Thoracic aorta (tissue), 2 donors: ENCODE data around the gene VARS1. TPM values are rescaled to one million over a fixed set of nuclear protein-coding genes. Genes with fewer than 3 reads are reported as not detected.
A peak's percentile ranks its signal among the peaks of the same experiment; 100 is the strongest.
"Not testable (repeated sequence)": the region's sequence is repeated elsewhere in the genome, so short reads cannot be mapped to it uniquely, and the experiment has no call there.

ENCODE experiments used
- ATAC-seq: fragments of 150-250 bp; one replicate; pipeline ENCODE4 v1.8.0; 2017; ENCODE audit warnings: low read depth; ENCODE audit not compliant: insufficient number of reproducible peaks, low FRiP score
- DNase-seq: peaks from one replicate; pipeline ENCODE4 v3.0.0-alpha.2; 2020; ENCODE audit warnings: low spot score
- H3K27ac ChIP-seq, 2 donors: fragments of 200-600 bp; sonication (generic); 1 replicate in 1 of 2; 2 replicates in 1 of 2; pipeline ENCODE4 v1.5.1; 2016; ENCODE audit warnings: mild to moderate bottlenecking in 2 of 2, moderate library complexity in 2 of 2
- H3K27me3 ChIP-seq: fragments of 200-600 bp; sonication (generic); replicated peaks from 2 replicates; pipeline ENCODE4 v1.6.0; 2016; ENCODE audit warnings: mild to moderate bottlenecking; ENCODE audit not compliant: insufficient read depth
- H3K36me3 ChIP-seq: fragments of 200-600 bp; sonication (generic); one replicate; pipeline ENCODE4 v1.5.1; 2016
- H3K4me1 ChIP-seq, 2 donors: fragments of 200-600 bp; sonication (generic); 1 replicate in 1 of 2; 2 replicates in 1 of 2; pipeline versions ENCODE4 v1.5.1 to v1.6.0; 2016; ENCODE audit warnings: low read depth in 2 of 2, mild to moderate bottlenecking in 1 of 2; ENCODE audit not compliant: control insufficient read depth in 1 of 2
- H3K4me3 ChIP-seq: fragments of 200-600 bp; sonication (generic); 2 replicates; pipeline ENCODE4 v1.5.1; 2016; ENCODE audit warnings: mild to moderate bottlenecking
- H3K9me3 ChIP-seq: fragments of 200-600 bp; sonication (generic); 2 replicates; pipeline ENCODE4 v1.5.1; 2016
- total RNA-seq, 2 donors: library from RNA; depleted of rRNA; stranded (reverse); fragments of >200 nt; gene quantifications; one replicate each; pipeline versions ENCODE4 v1.1.0 to v1.2.3, GENCODE V29; 2016
- TF ChIP-seq, protein P1 (sequence below): fragments of 200-600 bp; sonication (generic); IDR thresholded peaks from one replicate; pipeline ENCODE4 v1.5.1; 2019; ENCODE audit warnings: antibody characterized with exemption

Gene VARS1
- total RNA-seq, 2 donors from 2014 or later: 24.8 to 46.8 TPM

DNA sequence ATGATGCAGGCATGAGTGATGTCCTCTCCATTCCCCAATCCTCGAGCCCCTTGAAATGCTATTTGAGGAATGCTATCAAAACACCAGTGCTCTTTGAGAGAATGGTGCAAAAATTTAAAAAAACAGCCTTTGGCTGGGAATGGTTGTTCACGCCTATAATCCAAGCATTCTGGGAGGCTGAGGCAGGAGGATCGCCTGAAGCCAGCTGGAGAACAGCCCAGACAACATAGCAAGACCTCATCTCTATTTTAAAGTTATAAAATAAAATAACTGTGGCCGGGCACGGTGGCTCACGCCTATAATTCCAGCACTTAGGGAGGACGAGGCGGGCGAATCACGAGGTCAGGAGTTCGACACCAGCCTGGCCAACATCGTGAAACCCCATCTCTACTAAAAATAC lies 4.2 kb upstream of the VARS1 start:
- peak overlapping the region; percentile 87 to 89 for H3K27ac ChIP-seq
- H3K4me3 ChIP-seq: no peak overlapping the region
- DNase-seq: no peak
- ATAC-seq: peak; percentile 39
- no peaks in the 10 kb centered on the region for H3K9me3 ChIP-seq
- H3K27me3 ChIP-seq: no peaks in the 10 kb centered on the region
- H3K4me1 ChIP-seq: peaks cover 15 to 18% of the 10 kb centered on the region in 2 donors
- TF ChIP-seq, protein P1, sequence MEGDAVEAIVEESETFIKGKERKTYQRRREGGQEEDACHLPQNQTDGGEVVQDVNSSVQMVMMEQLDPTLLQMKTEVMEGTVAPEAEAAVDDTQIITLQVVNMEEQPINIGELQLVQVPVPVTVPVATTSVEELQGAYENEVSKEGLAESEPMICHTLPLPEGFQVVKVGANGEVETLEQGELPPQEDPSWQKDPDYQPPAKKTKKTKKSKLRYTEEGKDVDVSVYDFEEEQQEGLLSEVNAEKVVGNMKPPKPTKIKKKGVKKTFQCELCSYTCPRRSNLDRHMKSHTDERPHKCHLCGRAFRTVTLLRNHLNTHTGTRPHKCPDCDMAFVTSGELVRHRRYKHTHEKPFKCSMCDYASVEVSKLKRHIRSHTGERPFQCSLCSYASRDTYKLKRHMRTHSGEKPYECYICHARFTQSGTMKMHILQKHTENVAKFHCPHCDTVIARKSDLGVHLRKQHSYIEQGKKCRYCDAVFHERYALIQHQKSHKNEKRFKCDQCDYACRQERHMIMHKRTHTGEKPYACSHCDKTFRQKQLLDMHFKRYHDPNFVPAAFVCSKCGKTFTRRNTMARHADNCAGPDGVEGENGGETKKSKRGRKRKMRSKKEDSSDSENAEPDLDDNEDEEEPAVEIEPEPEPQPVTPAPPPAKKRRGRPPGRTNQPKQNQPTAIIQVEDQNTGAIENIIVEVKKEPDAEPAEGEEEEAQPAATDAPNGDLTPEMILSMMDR: no peak
- no peaks in the 10 kb centered on the region for H3K36me3 ChIP-seq

DNA sequence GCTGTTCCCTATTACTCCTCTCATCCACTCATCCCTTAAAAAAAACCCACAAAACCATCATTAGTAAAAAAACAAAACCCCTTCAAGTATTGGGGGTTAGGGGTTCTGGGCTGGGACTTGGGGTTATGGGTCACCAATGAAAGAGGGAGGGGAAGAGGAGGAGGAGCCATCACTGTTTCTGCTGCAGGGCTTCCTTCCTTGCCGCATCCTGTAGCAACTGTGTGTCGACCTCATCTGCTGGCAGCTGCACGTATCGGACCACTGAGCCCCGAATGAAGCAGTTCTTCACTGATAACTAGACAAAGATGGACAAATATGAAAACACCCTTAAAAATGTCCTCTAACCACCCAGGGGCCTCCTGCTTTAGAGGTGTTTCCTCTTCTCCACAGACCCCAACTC lies 2.0 kb upstream of the VARS1 start:
- H3K27ac ChIP-seq: peak overlapping the region in 1 of 2 donors; percentile 98
- ATAC-seq: no peak
- no peak overlapping the region for H3K4me3 ChIP-seq
- H3K9me3 ChIP-seq: no peaks in the 10 kb centered on the region
- no peaks in the 10 kb centered on the region for H3K27me3 ChIP-seq
- no peak for DNase-seq
- TF ChIP-seq, protein P1: no peak
- peaks cover 23 to 28% of the 10 kb centered on the region in 2 donors for H3K4me1 ChIP-seq
- H3K36me3 ChIP-seq: no peaks in the 10 kb centered on the region

DNA sequence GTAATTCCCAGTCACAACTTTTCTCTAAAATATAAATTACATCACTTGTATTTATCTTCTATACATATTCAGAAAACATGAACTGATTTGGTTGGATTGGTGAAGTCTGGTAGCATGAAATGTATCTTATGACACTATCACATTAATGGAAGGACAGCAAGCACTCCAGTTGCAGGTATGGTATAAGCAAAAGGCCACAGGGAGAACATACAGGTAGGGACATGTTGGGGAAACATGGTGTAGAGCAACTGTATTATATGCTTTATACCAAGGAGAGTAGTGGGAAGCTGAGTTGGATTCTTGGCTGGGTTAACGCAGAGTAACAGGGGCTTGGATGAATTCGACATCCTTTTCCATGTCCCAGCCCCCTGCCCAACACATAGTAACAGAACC lies 1.4 kb upstream of the VARS1 start:
- no peak overlapping the region for H3K4me3 ChIP-seq
- ATAC-seq (no peak), DNase-seq (no peak)
- H3K27me3 ChIP-seq: no peaks in the 10 kb centered on the region
- H3K9me3 ChIP-seq: no peaks in the 10 kb centered on the region
- H3K36me3 ChIP-seq: no peaks in the 10 kb centered on the region
- H3K27ac ChIP-seq: peak overlapping the region; percentile 14 to 98
- H3K4me1 ChIP-seq: peaks cover 23 to 28% of the 10 kb centered on the region in 2 donors
- TF ChIP-seq, protein P1: no peak

DNA sequence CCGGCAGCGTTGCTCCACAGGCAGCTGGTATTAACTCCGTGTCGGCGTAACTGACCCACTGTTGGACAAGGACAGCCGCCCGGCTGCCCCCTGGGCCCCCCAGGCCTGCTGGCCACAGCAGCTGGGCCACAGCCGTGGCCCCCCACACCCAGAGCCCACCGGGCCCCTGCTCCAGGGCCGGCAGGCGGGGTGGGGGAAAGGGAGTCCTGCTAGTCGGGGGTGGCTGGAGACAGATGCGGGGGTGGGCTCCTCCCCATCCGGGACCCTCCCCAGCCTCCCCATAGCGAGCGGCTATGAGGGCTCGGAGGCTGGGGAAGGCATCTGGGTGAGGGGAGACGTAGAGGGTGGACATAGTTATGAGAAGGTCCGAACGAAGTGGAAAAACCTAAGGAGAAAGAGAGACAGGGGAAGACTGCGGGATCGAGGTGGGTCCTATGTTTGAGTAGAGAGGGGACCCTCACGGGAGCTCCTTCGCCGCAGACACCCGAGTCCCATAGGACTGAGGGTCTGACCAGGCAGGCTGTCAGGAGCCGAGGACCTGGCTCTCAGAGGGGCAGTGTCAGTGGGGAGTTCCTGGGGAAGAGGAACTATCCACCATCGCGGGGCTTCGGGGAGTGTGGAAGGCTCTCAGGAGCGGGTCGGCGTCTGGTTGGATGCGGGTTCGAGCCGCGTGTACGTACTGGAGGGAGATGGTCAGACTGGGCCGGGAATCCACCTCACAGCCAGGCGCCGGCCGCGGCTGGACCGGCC lies 511 bp downstream of the VARS1 start:
- DNase-seq: no peak
- Histone ChIP-seq H3K4me1 (peaks cover 20 to 26% of the 10 kb centered on the region in 2 donors), H3K27me3 (no peaks in the 10 kb centered on the region), H3K27ac (peak overlapping the region; percentile 90 to 98), H3K9me3 (no peaks in the 10 kb centered on the region), H3K4me3 (peak overlapping the region; percentile 93), H3K36me3 (peaks cover 4% of the 10 kb centered on the region)
- TF ChIP-seq, protein P1: no peak
- no peak for ATAC-seq

DNA sequence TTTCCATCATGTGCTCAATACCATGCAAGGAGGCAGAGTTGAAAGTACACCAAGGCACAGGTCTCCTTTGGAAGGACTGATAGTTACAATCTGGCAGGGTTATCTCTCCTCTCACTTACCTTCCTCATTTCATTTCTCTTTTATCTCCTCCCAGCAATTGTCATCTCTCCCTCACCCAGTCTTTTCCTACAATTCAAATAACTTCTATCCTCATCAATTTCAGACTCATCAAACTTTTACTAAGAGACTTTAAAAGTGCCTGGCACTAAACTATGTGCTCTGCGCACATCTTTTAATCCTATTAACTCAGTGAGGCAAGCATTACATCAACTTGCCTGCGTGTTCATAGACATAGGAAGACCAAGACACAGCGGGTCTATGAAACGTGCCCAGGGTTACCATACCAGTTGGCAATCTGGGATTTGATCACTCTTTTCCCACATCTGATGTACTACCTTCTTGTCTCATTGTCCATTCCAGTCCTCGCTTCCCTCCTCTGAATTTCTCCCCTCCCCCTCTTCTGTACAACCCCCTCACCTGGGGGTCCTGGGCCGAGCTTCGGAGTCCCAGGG lies 1.2 kb downstream of the VARS1 start:
- H3K9me3 ChIP-seq: no peaks in the 10 kb centered on the region
- H3K36me3 ChIP-seq: peaks cover 4% of the 10 kb centered on the region
- H3K4me1 ChIP-seq: peaks cover 14 to 20% of the 10 kb centered on the region in 2 donors
- DNase-seq: no peak
- no peaks in the 10 kb centered on the region for H3K27me3 ChIP-seq
- TF ChIP-seq, protein P1: no peak
- no peak for ATAC-seq
- peak overlapping the region; percentile 90 to 98 for H3K27ac ChIP-seq
- peak overlapping the region; percentile 93 for H3K4me3 ChIP-seq

DNA sequence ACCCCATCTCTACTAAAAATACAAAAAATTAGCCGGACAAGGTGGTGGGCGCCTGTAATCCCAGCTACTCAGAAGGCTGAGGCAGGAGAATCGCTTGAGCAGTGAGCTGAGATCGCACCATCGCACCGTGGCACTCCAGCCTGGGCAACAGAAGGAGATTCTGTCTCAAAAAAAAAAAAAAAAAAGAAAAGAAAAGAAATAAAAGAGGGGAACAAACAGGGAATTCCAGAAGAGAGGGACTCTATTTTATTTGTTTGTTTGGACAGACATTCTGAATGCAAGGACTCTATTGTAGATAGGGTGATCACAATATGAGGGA lies 1.7 kb downstream of the VARS1 start:
- not testable (repeated sequence) for DNase-seq, H3K27me3 ChIP-seq, H3K36me3 ChIP-seq, H3K27ac ChIP-seq, ATAC-seq, H3K9me3 ChIP-seq
- peak overlapping the region; percentile 93 for H3K4me3 ChIP-seq
- H3K4me1 ChIP-seq: peaks cover 14 to 20% of the 10 kb centered on the region in 2 donors
